PC-9 (cell line): ENCODE results near the gene CYP2C19. TPM values are rescaled to one million over a fixed set of nuclear protein-coding genes. Genes with fewer than 3 reads are reported as not detected.

Experiments
- BruUV-seq: library from RNA; stranded (reverse); fragments of 400-500 nt; replicated peaks from 2 replicates; lab custom pipeline; 2021; lab: Mats Ljungman, UMichigan
- CTCF ChIA-PET: fragments of 300-600 bp; sonication (Branson Sonifier 250); formaldehyde crosslinking; loops from one replicate; lab custom pipeline; 2022; ENCODE audit warnings: antibody characterized with exemption; lab: Charles Lee
- POLR2A ChIA-PET: fragments of 300-600 bp; sonication (Branson Sonifier 250); formaldehyde crosslinking; loops from one replicate; lab custom pipeline; 2022; ENCODE audit warnings: antibody characterized with exemption; ENCODE audit not compliant: unreplicated experiment; lab: Charles Lee
- DNase-seq, 2 experiments: peaks; one replicate each; pipeline versions ENCODE4 v3.0.0 to v3.0.0-alpha.2; 2015 to 2022; ENCODE audit warnings: mixed read lengths in 1 of 2
- H2AFZ ChIP-seq: fragments of 200-600 bp; sonication (generic); 2 replicates; pipeline ENCODE4 v1.8.1; 2017; ENCODE audit warnings: antibody characterized with exemption
- H3F3A ChIP-seq: fragments of 200-600 bp; sonication (generic); 2 replicates; pipeline ENCODE4 v1.8.1; 2017; ENCODE audit warnings: antibody characterized with exemption, mild to moderate bottlenecking, low read depth; ENCODE audit not compliant: insufficient read depth
- H3K27ac ChIP-seq: fragments of 200-600 bp; sonication (generic); 2 replicates; pipeline ENCODE4 v1.6.1; 2016; ENCODE audit warnings: mixed run types
- H3K27me3 ChIP-seq: fragments of 200-600 bp; sonication (generic); 2 replicates; pipeline ENCODE4 v1.6.1; 2016; ENCODE audit warnings: low read depth, mixed run types; ENCODE audit not compliant: insufficient read depth
- H3K36me3 ChIP-seq: fragments of 200-600 bp; sonication (generic); 2 replicates; pipeline ENCODE4 v1.6.1; 2016; ENCODE audit warnings: low read depth, mixed run types
- H3K4me1 ChIP-seq: fragments of 200-600 bp; sonication (generic); replicated peaks from 2 replicates; pipeline ENCODE4 v1.6.1; 2016; ENCODE audit warnings: mixed run types; ENCODE audit not compliant: insufficient read depth
- H3K4me2 ChIP-seq: fragments of 200-600 bp; sonication (generic); 2 replicates; pipeline ENCODE4 v1.6.1; 2017; ENCODE audit warnings: mixed run types
- H3K4me3 ChIP-seq: fragments of 200-600 bp; sonication (generic); 2 replicates; pipeline ENCODE4 v1.6.1; 2016; ENCODE audit warnings: mixed run types
- H3K79me2 ChIP-seq: fragments of 200-600 bp; sonication (generic); 2 replicates; pipeline ENCODE4 v1.6.1; 2017; ENCODE audit warnings: low read depth, mixed run types
- H3K9me2 ChIP-seq: fragments of 200-600 bp; sonication (generic); 2 replicates; pipeline ENCODE4 v1.8.1; 2017; ENCODE audit warnings: mild to moderate bottlenecking; ENCODE audit not compliant: insufficient read depth
- H3K9me3 ChIP-seq: fragments of 200-600 bp; sonication (generic); 2 replicates; pipeline ENCODE4 v1.8.1; 2016; ENCODE audit warnings: low read depth; ENCODE audit not compliant: insufficient read depth
- H4K20me1 ChIP-seq: fragments of 200-600 bp; sonication (generic); 2 replicates; pipeline ENCODE4 v1.8.1; 2017; ENCODE audit not compliant: insufficient read depth
- CTCF ChIP-seq: fragments of 200-600 bp; sonication (generic); conservative IDR thresholded peaks from 2 replicates; pipeline ENCODE4 v1.6.1; 2017; ENCODE audit warnings: mixed run types, antibody characterized with exemption, mild to moderate bottlenecking, moderate library complexity
- EZH2 ChIP-seq: fragments of 200-600 bp; sonication (generic); IDR thresholded peaks from 2 replicates; pipeline ENCODE4 v1.8.0; 2017; ENCODE audit warnings: antibody characterized with exemption, low read depth
- intact Hi-C: fragments of 100-400 bp; cut with micrococcal nuclease; formaldehyde crosslinking; loops from one replicate; pipeline ENCODE4 v1.10.0; 2022; ENCODE audit not compliant: unreplicated experiment
- total RNA-seq: library from RNA; stranded (reverse); gene quantifications from 2 replicates; pipeline ENCODE4 v1.2.3, GENCODE V29; 2021

The CYP2C19 gene
- total RNA-seq, 1 experiment from 2014 or later = not detected

- Histone ChIP-seq H3K27ac (no peak overlapping the region), H3K27me3 (no peaks in the 10 kb centered on the region), H3K4me1 (no peaks in the 10 kb centered on the region), H3K4me2 (no peak overlapping the region), H3K79me2 (no peaks in the 10 kb centered on the region), H3K36me3 (no peaks in the 10 kb centered on the region), H2AFZ (no peak overlapping the region), H3K9me2 (no peaks in the 10 kb centered on the region), H3F3A (no peaks in the 10 kb centered on the region), H3K4me3 (no peak overlapping the region), H4K20me1 (no peaks in the 10 kb centered on the region), H3K9me3 (no peaks in the 10 kb centered on the region)
- intact Hi-C loops = no loop called here
- TF ChIP-seq EZH2 (no peak), CTCF (no peak)
- POLR2A ChIA-PET = no interaction called here
- BruUV-seq = no TSS peak
- CTCF ChIA-PET = no interaction called here
- DNase-seq = no peak
Measured at GRCh38 chr10:94902570-94902969, 140.1 kb downstream of the CYP2C19 start.

Other genes starting within 250 kb of the CYP2C19 start
- 50.8 and 64.4 TPM in 2 replicates for gene HELLS, start 216.9 kb upstream of the CYP2C19 start, total RNA-seq
- gene CYP2C18, start 79.0 kb upstream of the CYP2C19 start, total RNA-seq = not detected in 2 replicates
- gene CYP2C9, start 176.0 kb downstream of the CYP2C19 start, total RNA-seq = not detected in 2 replicates